ENCODE results near the gene FAM149A.

DNA sequence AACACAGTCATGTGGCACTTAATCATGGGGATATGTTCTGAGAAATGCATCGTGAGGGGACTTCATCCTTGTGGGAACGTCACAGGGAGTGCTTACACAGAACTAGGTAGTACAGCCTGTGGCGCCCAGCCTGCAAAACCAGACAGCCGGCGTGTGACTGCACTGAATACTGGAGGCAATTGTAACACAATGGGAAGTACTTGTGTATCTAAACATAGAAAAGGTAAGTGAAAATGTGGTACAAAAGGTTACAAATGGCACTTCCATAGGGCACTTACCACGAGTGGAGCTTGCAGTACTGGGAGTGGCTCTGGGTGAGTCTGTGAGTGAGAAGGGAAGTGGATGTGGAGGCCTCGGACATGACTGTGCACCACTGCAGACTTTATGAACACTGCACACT lies 30.3 kb upstream of the FAM149A start:
- TF ChIP-seq GLI4 (tag by site-specific recombination; IDR thresholded peaks at IDR 0.05) (no peak), KLF7 (tag by site-specific recombination; IDR thresholded peaks at IDR 0.05; ENCODE audit: borderline replicate concordance) (no peak), HOXD13 (CRISPR knock-in tag; IDR thresholded peaks at IDR 0.05; ENCODE audit: borderline replicate concordance) (no peak), HOXA7 (CRISPR knock-in tag; IDR thresholded peaks at IDR 0.05; ENCODE audit: borderline replicate concordance) (no peak), ZNF558 (tag by site-specific recombination; IDR thresholded peaks at IDR 0.05) (no peak), ZNF394 (tag by site-specific recombination; IDR thresholded peaks at IDR 0.05; ENCODE audit: borderline replicate concordance) (no peak), ZNF214 (tag by site-specific recombination; IDR thresholded peaks at IDR 0.05; ENCODE audit: borderline replicate concordance) (no peak), ZNF701 (tag by site-specific recombination; IDR thresholded peaks at IDR 0.05) (no peak)
- TF ChIP-seq, protein P1, sequence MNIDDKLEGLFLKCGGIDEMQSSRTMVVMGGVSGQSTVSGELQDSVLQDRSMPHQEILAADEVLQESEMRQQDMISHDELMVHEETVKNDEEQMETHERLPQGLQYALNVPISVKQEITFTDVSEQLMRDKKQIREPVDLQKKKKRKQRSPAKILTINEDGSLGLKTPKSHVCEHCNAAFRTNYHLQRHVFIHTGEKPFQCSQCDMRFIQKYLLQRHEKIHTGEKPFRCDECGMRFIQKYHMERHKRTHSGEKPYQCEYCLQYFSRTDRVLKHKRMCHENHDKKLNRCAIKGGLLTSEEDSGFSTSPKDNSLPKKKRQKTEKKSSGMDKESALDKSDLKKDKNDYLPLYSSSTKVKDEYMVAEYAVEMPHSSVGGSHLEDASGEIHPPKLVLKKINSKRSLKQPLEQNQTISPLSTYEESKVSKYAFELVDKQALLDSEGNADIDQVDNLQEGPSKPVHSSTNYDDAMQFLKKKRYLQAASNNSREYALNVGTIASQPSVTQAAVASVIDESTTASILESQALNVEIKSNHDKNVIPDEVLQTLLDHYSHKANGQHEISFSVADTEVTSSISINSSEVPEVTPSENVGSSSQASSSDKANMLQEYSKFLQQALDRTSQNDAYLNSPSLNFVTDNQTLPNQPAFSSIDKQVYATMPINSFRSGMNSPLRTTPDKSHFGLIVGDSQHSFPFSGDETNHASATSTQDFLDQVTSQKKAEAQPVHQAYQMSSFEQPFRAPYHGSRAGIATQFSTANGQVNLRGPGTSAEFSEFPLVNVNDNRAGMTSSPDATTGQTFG (tag by site-specific recombination; IDR thresholded peaks at IDR 0.05; ENCODE audit: borderline replicate concordance): no peak

All from HEK293 (cell line).